HepG2 (cell line): ENCODE measurements around the gene ABI2. TPM values are rescaled to one million over a fixed set of nuclear protein-coding genes. Genes with fewer than 3 reads are reported as not detected.

ENCODE experiments used
- ETV6 ChIP-seq: sonication (generic); formaldehyde crosslinking; conservative IDR thresholded peaks from 2 replicates; pipeline ENCODE4 v1.4.0; 2020; ENCODE audit warnings: missing genetic modification reagents
- GABPB1 ChIP-seq: IDR thresholded peaks from 2 replicates; pipeline ENCODE4 v1.6.1; 2016; ENCODE audit warnings: mild to moderate bottlenecking, missing genetic modification reagents, moderate library complexity, missing compliant biosample characterization
- HIVEP1 ChIP-seq: sonication (generic); formaldehyde crosslinking; IDR thresholded peaks from 2 replicates; pipeline ENCODE4 v1.4.0; 2020; ENCODE audit warnings: mild to moderate bottlenecking, missing genetic modification reagents
- HOXA5 ChIP-seq: sonication (generic); formaldehyde crosslinking; IDR thresholded peaks from 2 replicates; pipeline ENCODE4 v1.4.0; 2020; ENCODE audit warnings: missing genetic modification reagents
- IRX3 ChIP-seq: sonication (generic); formaldehyde crosslinking; IDR thresholded peaks from 2 replicates; pipeline ENCODE4 v1.8.1; 2023; ENCODE audit warnings: mild to moderate bottlenecking, low read depth, missing genetic modification reagents, borderline replicate concordance
- KDM3A ChIP-seq: IDR thresholded peaks from 2 replicates; pipeline ENCODE4 v1.6.1; 2018; ENCODE audit warnings: low read depth, missing compliant biosample characterization
- PAWR ChIP-seq: sonication (generic); formaldehyde crosslinking; IDR thresholded peaks from 2 replicates; pipeline ENCODE4 v1.4.0; 2020; ENCODE audit warnings: missing genetic modification reagents, mild to moderate bottlenecking, borderline replicate concordance
- RAD21 ChIP-seq: fragments of 450-650 bp; formaldehyde crosslinking; IDR thresholded peaks from 2 replicates; pipeline ENCODE4 v1.5.0; 2020; ENCODE audit warnings: mild to moderate bottlenecking
- RFX5 ChIP-seq: IDR thresholded peaks from 2 replicates; pipeline ENCODE4 v1.6.1; 2011; ENCODE audit warnings: low read depth, low read length, improper control_type of control experiment
- SAFB2 ChIP-seq: sonication (generic); formaldehyde crosslinking; IDR thresholded peaks from 2 replicates; pipeline ENCODE4 v1.5.1; 2020; ENCODE audit warnings: missing genetic modification reagents, low read depth, mild to moderate bottlenecking, borderline replicate concordance
- SOX13 ChIP-seq, 3 experiments: fragments of 450-650 bp in 1 of 3; sonication (generic) in 1 of 3; formaldehyde crosslinking in 1 of 3; IDR thresholded peaks in 2 of 3; conservative IDR thresholded peaks in 1 of 3; 2 replicates each; pipeline versions ENCODE4 v1.5.0 to v1.6.1; 2016 to 2020; ENCODE audit warnings: antibody characterized with exemption in 1 of 3, mild to moderate bottlenecking in 1 of 3, missing compliant biosample characterization in 1 of 3, missing genetic modification reagents in 1 of 3, moderate library complexity in 1 of 3
- ZNF138 ChIP-seq: sonication (generic); formaldehyde crosslinking; IDR thresholded peaks from 2 replicates; pipeline ENCODE4 v1.5.0; 2020; ENCODE audit warnings: mild to moderate bottlenecking, low read depth, missing genetic modification reagents
- ZNF7 ChIP-seq: IDR thresholded peaks from 2 replicates; pipeline ENCODE4 v1.6.1; 2016; ENCODE audit warnings: missing biosample characterization, missing genetic modification reagents
- ZNF777 ChIP-seq: sonication (generic); formaldehyde crosslinking; IDR thresholded peaks from 2 replicates; pipeline ENCODE4 v1.4.0; 2020; ENCODE audit warnings: missing genetic modification reagents
- ZSCAN20 ChIP-seq: sonication (generic); formaldehyde crosslinking; IDR thresholded peaks from 2 replicates; pipeline ENCODE4 v1.4.0; 2020; ENCODE audit warnings: missing genetic modification reagents, mild to moderate bottlenecking, borderline replicate concordance
- ZSCAN21 ChIP-seq: sonication (generic); formaldehyde crosslinking; IDR thresholded peaks from 2 replicates; pipeline ENCODE4 v1.8.0; 2022; ENCODE audit warnings: mild to moderate bottlenecking, missing genetic modification reagents, moderate library complexity, borderline replicate concordance
- polyA plus RNA-seq, 8 experiments: library from polyadenylated mRNA; depleted of rRNA in 3 of 8; stranded (reverse) in 7 of 8; unstranded in 1 of 8; fragments of >200 nt; fragmentation: Illumina TruSeq in 4 of 8; extraction: Trizol in 4 of 8; gene quantifications; 2 replicates each; pipeline versions ENCODE4 v1.2.1 to v1.2.3, GENCODE V29; 2011 to 2016; ENCODE audit warnings: low read depth in 4 of 8, missing spikeins in 1 of 8, mixed read lengths in 1 of 8; ENCODE audit not compliant: insufficient read depth in 1 of 8
- total RNA-seq, 5 experiments: library from RNA; depleted of rRNA; stranded (reverse); fragments of >200 nt; fragmentation: Illumina TruSeq; extraction: Trizol; gene quantifications; 2 replicates each; pipeline ENCODE4 v1.2.3, GENCODE V29; 2016; ENCODE audit warnings: low read depth in 1 of 5
- TF ChIP-seq, protein P1 (sequence below): sonication (generic); formaldehyde crosslinking; IDR thresholded peaks from 2 replicates; pipeline ENCODE4 v1.5.0; 2020; ENCODE audit warnings: mild to moderate bottlenecking, missing genetic modification reagents, borderline replicate concordance
- TF ChIP-seq, protein P2 (sequence below): sonication (generic); formaldehyde crosslinking; IDR thresholded peaks from 2 replicates; pipeline ENCODE4 v1.8.0; 2022; ENCODE audit warnings: missing genetic modification reagents, mild to moderate bottlenecking, borderline replicate concordance
- TF ChIP-seq, protein P3 (sequence below): sonication (generic); formaldehyde crosslinking; IDR thresholded peaks from 2 replicates; pipeline ENCODE4 v1.5.0; 2020; ENCODE audit warnings: missing genetic modification reagents
- TF ChIP-seq, protein P4 (sequence below): sonication (generic); formaldehyde crosslinking; IDR thresholded peaks from 2 replicates; pipeline ENCODE4 v1.4.0; 2020; ENCODE audit warnings: missing genetic modification reagents, mild to moderate bottlenecking, borderline replicate concordance

ABI2 gene
- total and polyA plus RNA-seq, 2 of the 13 experiments (the other 11 are each of a cell fraction or from before 2014, with no cell fraction given) = 28.4 to 32.4 TPM

DNA sequence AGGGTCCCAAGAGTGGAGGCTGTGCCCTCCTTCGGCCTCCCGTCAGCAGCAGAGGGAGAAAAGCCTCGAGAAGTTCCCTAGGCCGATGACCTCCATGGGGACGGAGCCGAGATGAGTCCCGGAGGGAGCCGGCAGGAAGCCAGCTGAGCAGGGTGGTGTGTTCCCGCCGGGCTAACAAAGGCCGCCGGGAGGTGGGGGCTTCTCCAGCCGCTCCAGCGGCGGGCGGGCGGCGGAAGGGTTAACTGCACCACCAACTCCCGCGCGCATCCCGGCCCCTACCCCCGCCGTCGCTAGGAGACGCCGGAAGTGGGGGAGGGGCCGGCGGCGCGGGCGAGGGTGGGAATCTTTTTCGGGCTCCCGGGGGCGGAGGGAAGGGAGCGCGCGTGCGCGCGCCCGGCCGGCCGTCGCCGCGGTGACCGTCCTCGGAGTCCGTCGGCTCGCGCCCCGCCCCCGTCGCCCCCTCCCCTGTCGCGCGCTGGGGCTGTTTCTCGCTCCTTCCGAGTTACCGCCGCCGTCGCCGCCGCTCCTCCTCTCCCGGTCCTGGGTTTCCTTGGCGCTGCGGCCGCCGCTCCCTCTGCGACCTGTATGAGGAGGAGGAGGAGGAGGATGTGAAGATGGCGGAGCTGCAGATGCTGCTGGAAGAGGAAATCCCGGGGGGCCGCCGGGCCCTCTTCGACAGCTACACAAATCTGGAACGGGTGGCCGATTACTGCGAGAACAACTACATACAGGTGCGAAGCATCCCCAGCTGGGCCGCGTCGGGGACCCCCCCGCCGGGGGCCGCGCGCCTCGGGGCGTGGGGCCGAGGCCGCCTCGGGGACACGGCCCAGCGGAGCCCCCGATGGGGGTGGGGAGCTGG lies at the start of gene ABI2 (continued):
- TF ChIP-seq HIVEP1 (CRISPR knock-in tag) = no peak
- no peak; the same call in 1 of the 2 replicates for TF ChIP-seq ZSCAN20
- peak; percentile 85; the same call in 1 of the 2 replicates for TF ChIP-seq KDM3A
- peak; percentile 30; the same call in 1 of the 2 replicates for TF ChIP-seq ZNF138 (CRISPR knock-in tag)
- peak; percentile 32; the same call in 1 of the 2 replicates for TF ChIP-seq ZSCAN21
- no peak; the same call in 1 of the 2 replicates for TF ChIP-seq SAFB2 (CRISPR knock-in tag)
- TF ChIP-seq RFX5 = no peak
- TF ChIP-seq, protein P1, sequence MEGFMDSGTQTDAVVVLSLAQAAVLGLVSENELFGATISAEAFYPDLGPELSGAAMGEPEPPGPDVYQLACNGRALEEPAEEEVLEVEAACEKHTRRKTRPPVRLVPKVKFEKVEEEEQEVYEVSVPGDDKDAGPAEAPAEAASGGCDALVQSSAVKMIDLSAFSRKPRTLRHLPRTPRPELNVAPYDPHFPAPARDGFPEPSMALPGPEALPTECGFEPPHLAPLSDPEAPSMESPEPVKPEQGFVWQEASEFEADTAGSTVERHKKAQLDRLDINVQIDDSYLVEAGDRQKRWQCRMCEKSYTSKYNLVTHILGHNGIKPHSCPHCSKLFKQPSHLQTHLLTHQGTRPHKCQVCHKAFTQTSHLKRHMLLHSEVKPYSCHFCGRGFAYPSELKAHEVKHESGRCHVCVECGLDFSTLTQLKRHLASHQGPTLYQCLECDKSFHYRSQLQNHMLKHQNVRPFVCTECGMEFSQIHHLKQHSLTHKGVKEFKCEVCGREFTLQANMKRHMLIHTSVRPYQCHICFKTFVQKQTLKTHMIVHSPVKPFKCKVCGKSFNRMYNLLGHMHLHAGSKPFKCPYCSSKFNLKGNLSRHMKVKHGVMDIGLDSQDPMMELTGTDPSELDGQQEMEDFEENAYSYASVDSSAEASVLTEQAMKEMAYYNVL = 0 out of 2 replicates have a peak, but pooled peaks have one; percentile 10
- no peak; the same call in 1 of the 2 replicates for TF ChIP-seq HOXA5 (CRISPR knock-in tag)
- TF ChIP-seq, protein P2, sequence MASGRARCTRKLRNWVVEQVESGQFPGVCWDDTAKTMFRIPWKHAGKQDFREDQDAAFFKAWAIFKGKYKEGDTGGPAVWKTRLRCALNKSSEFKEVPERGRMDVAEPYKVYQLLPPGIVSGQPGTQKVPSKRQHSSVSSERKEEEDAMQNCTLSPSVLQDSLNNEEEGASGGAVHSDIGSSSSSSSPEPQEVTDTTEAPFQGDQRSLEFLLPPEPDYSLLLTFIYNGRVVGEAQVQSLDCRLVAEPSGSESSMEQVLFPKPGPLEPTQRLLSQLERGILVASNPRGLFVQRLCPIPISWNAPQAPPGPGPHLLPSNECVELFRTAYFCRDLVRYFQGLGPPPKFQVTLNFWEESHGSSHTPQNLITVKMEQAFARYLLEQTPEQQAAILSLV (CRISPR knock-in tag) = peak; percentile 68; the same call in 1 of the 2 replicates
- TF ChIP-seq GABPB1 = peak; percentile 94
- peak; percentile 32; the same call in 1 of the 2 replicates for TF ChIP-seq ZNF7 (CRISPR knock-in tag)
- TF ChIP-seq, protein P3, sequence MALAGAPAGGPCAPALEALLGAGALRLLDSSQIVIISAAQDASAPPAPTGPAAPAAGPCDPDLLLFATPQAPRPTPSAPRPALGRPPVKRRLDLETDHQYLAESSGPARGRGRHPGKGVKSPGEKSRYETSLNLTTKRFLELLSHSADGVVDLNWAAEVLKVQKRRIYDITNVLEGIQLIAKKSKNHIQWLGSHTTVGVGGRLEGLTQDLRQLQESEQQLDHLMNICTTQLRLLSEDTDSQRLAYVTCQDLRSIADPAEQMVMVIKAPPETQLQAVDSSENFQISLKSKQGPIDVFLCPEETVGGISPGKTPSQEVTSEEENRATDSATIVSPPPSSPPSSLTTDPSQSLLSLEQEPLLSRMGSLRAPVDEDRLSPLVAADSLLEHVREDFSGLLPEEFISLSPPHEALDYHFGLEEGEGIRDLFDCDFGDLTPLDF (CRISPR knock-in tag) = peak; percentile 78; the same call in 1 of the 2 replicates
- 0 out of 2 replicates have a peak, but pooled peaks have one; percentile 91 for TF ChIP-seq PAWR (CRISPR knock-in tag)
- 0 out of 2 replicates have a peak, but pooled peaks have one; percentile 75 for TF ChIP-seq ETV6 (CRISPR knock-in tag)
- peak; percentile 87 for TF ChIP-seq IRX3 (CRISPR knock-in tag)
- peak; percentile 64 for TF ChIP-seq ZNF777 (CRISPR knock-in tag)
- peak; percentile 11; the same call in 1 of the 2 replicates for TF ChIP-seq SOX13 (IDR thresholded peaks at IDR 0.05)
- peak in 1 of 2 experiments; percentile 64; a peak in 1 of 4 replicates for TF ChIP-seq SOX13 (CRISPR knock-in tag; conservative IDR thresholded peaks at IDR 0.05 in 1 of 2, IDR thresholded peaks at IDR 0.05 in 1 of 2)
- peak; percentile 60 for TF ChIP-seq RAD21 (CRISPR knock-in tag)
- TF ChIP-seq, protein P4, sequence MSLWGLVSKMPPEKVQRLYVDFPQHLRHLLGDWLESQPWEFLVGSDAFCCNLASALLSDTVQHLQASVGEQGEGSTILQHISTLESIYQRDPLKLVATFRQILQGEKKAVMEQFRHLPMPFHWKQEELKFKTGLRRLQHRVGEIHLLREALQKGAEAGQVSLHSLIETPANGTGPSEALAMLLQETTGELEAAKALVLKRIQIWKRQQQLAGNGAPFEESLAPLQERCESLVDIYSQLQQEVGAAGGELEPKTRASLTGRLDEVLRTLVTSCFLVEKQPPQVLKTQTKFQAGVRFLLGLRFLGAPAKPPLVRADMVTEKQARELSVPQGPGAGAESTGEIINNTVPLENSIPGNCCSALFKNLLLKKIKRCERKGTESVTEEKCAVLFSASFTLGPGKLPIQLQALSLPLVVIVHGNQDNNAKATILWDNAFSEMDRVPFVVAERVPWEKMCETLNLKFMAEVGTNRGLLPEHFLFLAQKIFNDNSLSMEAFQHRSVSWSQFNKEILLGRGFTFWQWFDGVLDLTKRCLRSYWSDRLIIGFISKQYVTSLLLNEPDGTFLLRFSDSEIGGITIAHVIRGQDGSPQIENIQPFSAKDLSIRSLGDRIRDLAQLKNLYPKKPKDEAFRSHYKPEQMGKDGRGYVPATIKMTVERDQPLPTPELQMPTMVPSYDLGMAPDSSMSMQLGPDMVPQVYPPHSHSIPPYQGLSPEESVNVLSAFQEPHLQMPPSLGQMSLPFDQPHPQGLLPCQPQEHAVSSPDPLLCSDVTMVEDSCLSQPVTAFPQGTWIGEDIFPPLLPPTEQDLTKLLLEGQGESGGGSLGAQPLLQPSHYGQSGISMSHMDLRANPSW (CRISPR knock-in tag) = peak; percentile 78; the same call in 1 of the 2 replicates
